Kidney (tissue), 14 donors: ENCODE results near the gene FZR1. TPM values are rescaled to one million over a fixed set of nuclear protein-coding genes. Genes with fewer than 3 reads are reported as not detected.
A peak's percentile ranks its signal among the peaks of the same experiment; 100 is the strongest.

ENCODE experiments used
- DNase-seq, 5 donors: peaks; one replicate each; pipeline ENCODE4 v3.0.0-alpha.2; 2013 to 2020
- FAIRE-seq: peaks from 2 replicates; lab custom pipeline; 2012; peaks lifted over from hg19 to GRCh38; lab: Jason Lieb, UNC
- H3K27ac ChIP-seq, 2 donors: one replicate each; pipeline ENCODE4 v1.7.0; 2013; ENCODE audit warnings: low read depth in 2 of 2, low read length in 2 of 2, inconsistent platforms in 1 of 2
- H3K27me3 ChIP-seq: one replicate; pipeline ENCODE4 v1.7.1; 2013; ENCODE audit warnings: low read length, inconsistent platforms; ENCODE audit not compliant: control insufficient read depth, insufficient read depth
- H3K36me3 ChIP-seq, 3 donors: one replicate each; pipeline versions ENCODE4 v1.7.0 to v1.7.1; 2013; ENCODE audit warnings: low read length in 3 of 3, control low read depth in 1 of 3, inconsistent platforms in 1 of 3; ENCODE audit not compliant: insufficient read depth in 3 of 3, control insufficient read depth in 2 of 3
- H3K4me1 ChIP-seq, 3 donors: one replicate each; pipeline versions ENCODE4 v1.7.0 to v1.7.1; 2013; ENCODE audit warnings: low read length in 3 of 3, inconsistent platforms in 1 of 3, low read depth in 1 of 3; ENCODE audit not compliant: control insufficient read depth in 2 of 3, insufficient read depth in 2 of 3
- H3K4me3 ChIP-seq, 3 donors: one replicate each; pipeline versions ENCODE4 v1.7.0 to v1.8.1; 2013; ENCODE audit warnings: low read length in 3 of 3, control low read depth in 1 of 3, inconsistent platforms in 1 of 3
- H3K9ac ChIP-seq, 3 donors: one replicate each; pipeline versions ENCODE4 v1.7.0 to v1.7.1; 2013; ENCODE audit warnings: low read length in 3 of 3, control low read depth in 1 of 3, inconsistent platforms in 1 of 3
- H3K9me3 ChIP-seq, 3 donors: one replicate each; pipeline versions ENCODE4 v1.7.0 to v1.7.1; 2013; ENCODE audit warnings: low read length in 3 of 3, control low read depth in 1 of 3, inconsistent platforms in 1 of 3; ENCODE audit not compliant: control insufficient read depth in 2 of 3, insufficient read depth in 1 of 3
- CTCF ChIP-seq: IDR thresholded peaks from 3 replicates; pipeline ENCODE4 v1.5.1; 2012; ENCODE audit warnings: mild to moderate bottlenecking, moderate library complexity, borderline replicate concordance; ENCODE audit not compliant: insufficient read depth; ENCODE audit errors: extremely low read depth
- intact Hi-C: fragments of 100-400 bp; cut with DNase I; formaldehyde crosslinking; loops from one replicate; pipeline ENCODE4 v1.11.1; 2022
- polyA plus RNA-seq: library from polyadenylated mRNA; stranded (reverse); fragments of 350-450 nt; fragmentation: Illumina TruSeq; extraction: RNeasy Lipid Tissue Mini Kit (QIAGEN cat#74804); gene quantifications from one replicate; pipeline ENCODE4 v1.2.3, GENCODE V29; 2014; ENCODE audit warnings: low read depth, low replicate concordance; ENCODE audit not compliant: insufficient read depth
- total RNA-seq: library from RNA; stranded (reverse); fragmentation: NEBNext Ultra II Directional; extraction: Animal tissue kit (Norgen Biotek cat#: 25700); gene quantifications from one replicate; pipeline ENCODE4 v1.2.1, GENCODE V29; 2021
- donor health status: control.
- donor health status: control.
- donor health status: control.
- donor health status: control.
- donor health status: control.
- donor health status: DM: yes; HTN: yes; CAD: no.
- donor health status: Normal renal cell carcinoma (clear cell type).

Gene FZR1
- total and polyA plus RNA-seq, 2 donors from 2014 or later, result 28.4 to 48.0 TPM

- intact Hi-C loops, result no loop called here
- FAIRE-seq (no peak), DNase-seq (no peak)
- Histone ChIP-seq H3K4me3 (no peak overlapping the region), H3K27me3 (no peaks in the 10 kb centered on the region), H3K9me3 (no peaks in the 10 kb centered on the region), H3K4me1 (peaks cover 0 to 13% (median 7%) of the 10 kb centered on the region in 3 donors), H3K27ac (no peak overlapping the region), H3K36me3 (peaks cover 0 to 13% (median 4%) of the 10 kb centered on the region in 3 donors), H3K9ac (no peak overlapping the region)
- no peak for TF ChIP-seq CTCF
These were observed 8.8 kb downstream of the FZR1 start for GRCh38 chr19:3514930-3515329.

GRCh38 chr19:3515891-3516422 is 9.8 kb downstream of the FZR1 start:
- intact Hi-C loops, result no loop called here
- Histone ChIP-seq H3K4me1 (peaks cover 0 to 13% (median 7%) of the 10 kb centered on the region in 3 donors), H3K4me3 (no peak overlapping the region), H3K27me3 (no peaks in the 10 kb centered on the region), H3K36me3 (peaks cover 0 to 10% (median 4%) of the 10 kb centered on the region in 3 donors), H3K27ac (no peak overlapping the region), H3K9ac (no peak overlapping the region), H3K9me3 (no peaks in the 10 kb centered on the region)
- FAIRE-seq (no peak), DNase-seq (peak in 1 of 5 donors; percentile 40)
- TF ChIP-seq CTCF, result no peak

GRCh38 chr19:3516675-3517207 is 10.6 kb downstream of the FZR1 start:
- peak in 4 of 5 donors; percentile 58 to 70 (median 67) for DNase-seq
- Histone ChIP-seq H3K27me3 (no peaks in the 10 kb centered on the region), H3K4me1 (peaks cover 0 to 13% (median 7%) of the 10 kb centered on the region in 3 donors), H3K27ac (no peak overlapping the region), H3K4me3 (no peak overlapping the region), H3K36me3 (peaks cover 0 to 10% (median 4%) of the 10 kb centered on the region in 3 donors), H3K9me3 (no peaks in the 10 kb centered on the region), H3K9ac (no peak overlapping the region)
- intact Hi-C loops, result no loop called here
- FAIRE-seq, result no peak
- no peak for TF ChIP-seq CTCF
